ENCODE results near the gene ACTG2.
"Not testable (repeated sequence)": the region's sequence is repeated elsewhere in the genome, so short reads cannot be mapped to it uniquely, and the experiment has no call there.

GRCh38 chr2:73877984-73878383, 14.8 kb upstream of the ACTG2 start:
- TF ChIP-seq, protein P1, sequence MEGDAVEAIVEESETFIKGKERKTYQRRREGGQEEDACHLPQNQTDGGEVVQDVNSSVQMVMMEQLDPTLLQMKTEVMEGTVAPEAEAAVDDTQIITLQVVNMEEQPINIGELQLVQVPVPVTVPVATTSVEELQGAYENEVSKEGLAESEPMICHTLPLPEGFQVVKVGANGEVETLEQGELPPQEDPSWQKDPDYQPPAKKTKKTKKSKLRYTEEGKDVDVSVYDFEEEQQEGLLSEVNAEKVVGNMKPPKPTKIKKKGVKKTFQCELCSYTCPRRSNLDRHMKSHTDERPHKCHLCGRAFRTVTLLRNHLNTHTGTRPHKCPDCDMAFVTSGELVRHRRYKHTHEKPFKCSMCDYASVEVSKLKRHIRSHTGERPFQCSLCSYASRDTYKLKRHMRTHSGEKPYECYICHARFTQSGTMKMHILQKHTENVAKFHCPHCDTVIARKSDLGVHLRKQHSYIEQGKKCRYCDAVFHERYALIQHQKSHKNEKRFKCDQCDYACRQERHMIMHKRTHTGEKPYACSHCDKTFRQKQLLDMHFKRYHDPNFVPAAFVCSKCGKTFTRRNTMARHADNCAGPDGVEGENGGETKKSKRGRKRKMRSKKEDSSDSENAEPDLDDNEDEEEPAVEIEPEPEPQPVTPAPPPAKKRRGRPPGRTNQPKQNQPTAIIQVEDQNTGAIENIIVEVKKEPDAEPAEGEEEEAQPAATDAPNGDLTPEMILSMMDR (IDR thresholded peaks at IDR 0.05), result not testable (repeated sequence)
- not testable (repeated sequence) for TF ChIP-seq POLR2A, EP300, POLR2AphosphoS5 (IDR thresholded peaks at IDR 0.05)
